ENCODE results near the gene DEAF1. TPM values are rescaled to one million over a fixed set of nuclear protein-coding genes. Genes with fewer than 3 reads are reported as not detected.

The DEAF1 gene
- total and polyA plus RNA-seq, 2 donors (not counting 3 experiments of a cell fraction or from before 2014, with no cell fraction given): 43.6 to 55.7 TPM

DNA sequence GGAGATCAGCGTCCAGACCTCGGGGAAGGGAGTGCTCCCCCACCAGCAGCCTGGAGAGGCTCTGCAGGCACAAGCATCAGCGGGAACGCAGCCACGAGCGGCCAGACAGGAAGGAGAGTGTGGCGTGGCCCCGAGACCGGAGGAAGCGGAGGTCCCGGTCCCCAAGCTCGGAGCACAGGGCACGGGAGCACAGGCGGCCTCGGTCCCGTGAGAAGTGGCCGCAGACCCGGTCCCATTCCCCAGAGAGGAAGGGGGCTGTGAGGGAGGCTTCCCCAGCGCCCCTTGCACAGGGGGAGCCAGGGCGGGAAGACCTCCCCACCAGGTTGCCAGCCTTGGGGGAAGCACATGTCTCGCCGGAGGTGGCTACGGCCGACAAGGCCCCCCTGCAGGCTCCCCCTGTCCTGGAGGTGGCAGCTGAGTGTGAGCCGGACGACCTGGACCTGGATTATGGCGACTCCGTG, 86.2 kb downstream of the DEAF1 start:
- Histone ChIP-seq H3K27me3 (ENCODE audit: control insufficient read depth in 2 of 2, insufficient read depth in 2 of 2, low read length in 2 of 2) (no peaks in the 10 kb centered on the region), H3K9ac (replicated peaks; ENCODE audit: extremely low read depth, insufficient read depth, low read length) (no peak overlapping the region), H3K9me1 (replicated peaks; ENCODE audit: control insufficient read depth, extremely low read depth, insufficient read depth, low read length) (no peaks in the 10 kb centered on the region), H3K4me1 (ENCODE audit: control insufficient read depth, extremely low read depth, insufficient read depth, low read length) (no peaks in the 10 kb centered on the region), H3K27ac (ENCODE audit: insufficient read depth, low read depth, low read length) (no peak overlapping the region), H3K4me3 (replicated peaks in 1 of 3; ENCODE audit: insufficient read depth in 1 of 3, low read depth in 1 of 3, low read length in 3 of 3) (no peak overlapping the region), H2AFZ (ENCODE audit: low read depth, low read length) (no peak overlapping the region), H4K20me1 (replicated peaks; ENCODE audit: control insufficient read depth, extremely low read depth, insufficient read depth, low read length) (no peaks in the 10 kb centered on the region), H3K79me2 (ENCODE audit: control insufficient read depth, insufficient read depth, low read length) (no peaks in the 10 kb centered on the region), H3K4me2 (ENCODE audit: insufficient read depth, low read length) (no peak overlapping the region), H3K9me3 (replicated peaks; ENCODE audit: control insufficient read depth, insufficient read depth, low read length) (no peaks in the 10 kb centered on the region), H3K36me3 (ENCODE audit: control insufficient read depth in 2 of 2, extremely low read depth in 1 of 2, insufficient read depth in 2 of 2, low read length in 2 of 2) (peaks cover 14 to 77% of the 10 kb centered on the region in 2 experiments)
- no peak for TF ChIP-seq POLR2AphosphoS5 (IDR thresholded peaks at IDR 0.05; ENCODE audit: insufficient read depth, low read depth, low read length)
- TF ChIP-seq, protein P1, sequence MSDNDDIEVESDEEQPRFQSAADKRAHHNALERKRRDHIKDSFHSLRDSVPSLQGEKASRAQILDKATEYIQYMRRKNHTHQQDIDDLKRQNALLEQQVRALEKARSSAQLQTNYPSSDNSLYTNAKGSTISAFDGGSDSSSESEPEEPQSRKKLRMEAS (IDR thresholded peaks at IDR 0.05; ENCODE audit: insufficient read depth, insufficient read length): no peak
- TF ChIP-seq EZH2 (IDR thresholded peaks at IDR 0.05; ENCODE audit: borderline replicate concordance, low read depth, low read length, severe bottlenecking): no peak
- TF ChIP-seq POLR2A (IDR thresholded peaks at IDR 0.05; ENCODE audit: low read depth, low read length): no peak
- TF ChIP-seq FOS (IDR thresholded peaks at IDR 0.05; ENCODE audit: borderline replicate concordance, insufficient read depth, low read length): no peak
- TF ChIP-seq GATA2 (IDR thresholded peaks at IDR 0.05; ENCODE audit: insufficient read depth, insufficient read length, low read depth, low read length): no peak
- intact Hi-C loops (cut with micrococcal nuclease) (no loop called here), dilution Hi-C loops (cut with MboI; ENCODE audit: extremely low pct_ligation_motif_present, low sequenced_read_pairs) (no loop called here)
- FAIRE-seq: no peak
- DNase-seq (ENCODE audit: low read depth, low spot score): no peak
- BruUV-seq (replicated peaks): no TSS peak
- ChIA-PET CTCF (interaction anchor here (0.5 to 1.2 kb wide), 4 partner anchors 19 to 54 kb away, joined by 3 read pairs; partner anchors contain the start of genes DRD4 and PHRF1), POLR2A (no interaction called here)

DNA sequence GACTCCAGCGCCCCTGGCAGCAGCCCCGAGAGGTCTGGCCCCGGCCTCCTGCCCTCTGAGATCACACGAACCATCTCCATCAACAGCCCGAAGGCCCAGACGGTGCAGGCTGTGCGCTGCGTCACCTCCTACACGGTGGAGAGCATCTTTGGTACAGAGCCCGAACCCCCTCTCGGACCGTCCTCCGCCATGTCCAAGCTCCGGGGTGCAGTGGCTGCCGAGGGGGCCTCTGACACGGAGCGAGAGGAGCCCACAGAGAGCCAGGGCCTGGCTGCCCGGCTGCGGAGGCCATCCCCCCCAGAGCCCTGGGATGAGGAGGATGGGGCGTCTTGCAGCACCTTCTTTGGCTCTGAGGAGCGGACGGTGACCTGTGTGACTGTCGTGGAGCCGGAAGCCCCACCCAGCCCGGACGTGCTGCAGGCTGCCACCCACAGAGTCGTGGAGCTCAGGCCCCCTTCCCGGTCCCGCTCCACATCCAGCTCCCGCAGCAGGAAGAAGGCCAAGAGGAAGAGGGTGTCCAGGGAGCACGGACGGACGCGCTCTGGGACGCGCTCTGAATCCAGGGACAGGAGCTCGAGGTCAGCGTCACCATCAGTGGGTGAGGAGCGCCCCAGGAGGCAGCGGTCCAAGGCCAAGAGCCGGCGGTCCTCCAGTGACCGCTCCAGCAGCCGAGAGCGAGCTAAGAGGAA, 86.9 kb downstream of the DEAF1 start:
- Histone ChIP-seq H3K79me2 (ENCODE audit: control insufficient read depth, insufficient read depth, low read length) (no peaks in the 10 kb centered on the region), H3K4me2 (ENCODE audit: insufficient read depth, low read length) (no peak overlapping the region), H3K36me3 (ENCODE audit: control insufficient read depth in 2 of 2, extremely low read depth in 1 of 2, insufficient read depth in 2 of 2, low read length in 2 of 2) (peaks cover 17 to 79% of the 10 kb centered on the region in 2 experiments), H2AFZ (ENCODE audit: low read depth, low read length) (no peak overlapping the region), H3K9me1 (replicated peaks; ENCODE audit: control insufficient read depth, extremely low read depth, insufficient read depth, low read length) (no peaks in the 10 kb centered on the region), H3K27me3 (ENCODE audit: control insufficient read depth in 2 of 2, insufficient read depth in 2 of 2, low read length in 2 of 2) (no peaks in the 10 kb centered on the region), H3K4me1 (ENCODE audit: control insufficient read depth, extremely low read depth, insufficient read depth, low read length) (no peaks in the 10 kb centered on the region), H3K27ac (ENCODE audit: insufficient read depth, low read depth, low read length) (no peak overlapping the region), H4K20me1 (replicated peaks; ENCODE audit: control insufficient read depth, extremely low read depth, insufficient read depth, low read length) (no peaks in the 10 kb centered on the region), H3K4me3 (replicated peaks in 1 of 3; ENCODE audit: insufficient read depth in 1 of 3, low read depth in 1 of 3, low read length in 3 of 3) (no peak overlapping the region), H3K9me3 (replicated peaks; ENCODE audit: control insufficient read depth, insufficient read depth, low read length) (no peaks in the 10 kb centered on the region), H3K9ac (replicated peaks; ENCODE audit: extremely low read depth, insufficient read depth, low read length) (no peak overlapping the region)
- no TSS peak for BruUV-seq (replicated peaks)
- intact Hi-C loops (cut with micrococcal nuclease): no loop called here
- no peak for FAIRE-seq
- ChIA-PET POLR2A (no interaction called here), CTCF (interaction anchor here (0.5 to 1.2 kb wide), 4 partner anchors 20 to 54 kb away, joined by 3 read pairs; partner anchors contain the start of genes DRD4 and PHRF1)
- TF ChIP-seq MYC (IDR thresholded peaks at IDR 0.05; ENCODE audit: low read depth, low read length): no peak
- TF ChIP-seq, protein P1 (IDR thresholded peaks at IDR 0.05; ENCODE audit: insufficient read depth, insufficient read length): no peak
- no peak for TF ChIP-seq GATA2 (IDR thresholded peaks at IDR 0.05; ENCODE audit: insufficient read depth, insufficient read length, low read depth, low read length)
- TF ChIP-seq FOS (IDR thresholded peaks at IDR 0.05; ENCODE audit: borderline replicate concordance, insufficient read depth, low read length): no peak
- TF ChIP-seq POLR2A (IDR thresholded peaks at IDR 0.05; ENCODE audit: low read depth, low read length): no peak
- TF ChIP-seq JUN (IDR thresholded peaks at IDR 0.05; ENCODE audit: borderline replicate concordance, insufficient read depth, insufficient read length, low read depth): no peak
- TF ChIP-seq CTCF (IDR thresholded peaks at IDR 0.05; ENCODE audit: extremely low read depth in 1 of 2, insufficient read depth in 1 of 2, low read depth in 1 of 2, low read length in 2 of 2): no peak
- no peak for TF ChIP-seq POLR2AphosphoS5 (IDR thresholded peaks at IDR 0.05; ENCODE audit: insufficient read depth, low read depth, low read length)
- no peak for TF ChIP-seq EZH2 (IDR thresholded peaks at IDR 0.05; ENCODE audit: borderline replicate concordance, low read depth, low read length, severe bottlenecking)
- dilution Hi-C loops (cut with MboI; ENCODE audit: extremely low pct_ligation_motif_present, low sequenced_read_pairs): no loop called here
- no peak for DNase-seq (ENCODE audit: low read depth, low spot score)

Data from endothelial cell of umbilical vein (primary cell).